ENCODE results near the gene S100A5.

S100A5 gene

GRCh38 chr1:153531638-153532037, 9.1 kb downstream of the S100A5 start:
- H3K23ac ChIP-seq (ENCODE audit: low read length): no peak overlapping the region
- no peak overlapping the region for H3K18ac ChIP-seq (ENCODE audit: low read length)
- no CpG with 5 or more reads among the region's 3 CpGs for WGBS (ENCODE audit: extremely low coverage, insufficient coverage, insufficient read length)
- no peak overlapping the region for H4K12ac ChIP-seq (ENCODE audit: low read depth, low read length)
- no peaks in the 10 kb centered on the region for H3K36me3 ChIP-seq (ENCODE audit: control insufficient read depth in 1 of 2, insufficient read depth in 2 of 2, low read length in 2 of 2)
- no peaks in the 10 kb centered on the region for H3K79me2 ChIP-seq (ENCODE audit: control insufficient read depth, insufficient read depth, low read length, poor library complexity)
- H3K4me1 ChIP-seq (ENCODE audit: control insufficient read depth in 1 of 2, insufficient read depth in 2 of 2, low read length in 2 of 2): peaks cover 30 to 38% of the 10 kb centered on the region in 2 experiments
- H4K91ac ChIP-seq (ENCODE audit: low read depth, low read length): no peak overlapping the region
- no peaks in the 10 kb centered on the region for H3K27me3 ChIP-seq (ENCODE audit: insufficient read depth, low read length)
- no peak overlapping the region for H3K27ac ChIP-seq (ENCODE audit: low read depth, low read length)
- H3K4ac ChIP-seq (ENCODE audit: low read depth, low read length): no peak overlapping the region
- peak overlapping the region; percentile 41 for H2BK12ac ChIP-seq (ENCODE audit: low read length)
- peak overlapping the region; percentile 46 for H2BK120ac ChIP-seq (ENCODE audit: insufficient read depth, low read length, poor library complexity)
- DNase-seq: no peak
- H2AK5ac ChIP-seq (ENCODE audit: low read length): no peak overlapping the region
- no peak overlapping the region for H3K9ac ChIP-seq (ENCODE audit: low read length)
- no peak overlapping the region for H3K4me3 ChIP-seq (ENCODE audit: low read depth, low read length)
- H4K8ac ChIP-seq (ENCODE audit: low read depth, low read length): no peak overlapping the region
- H3K14ac ChIP-seq (ENCODE audit: low read length): peak overlapping the region; percentile 24
- no peaks in the 10 kb centered on the region for H3K9me3 ChIP-seq (ENCODE audit: insufficient read depth, low read depth, low read length)
- H3K79me1 ChIP-seq (ENCODE audit: low read length): peaks cover 30% of the 10 kb centered on the region
- no peak overlapping the region for H2AFZ ChIP-seq (ENCODE audit: insufficient read depth, low read length, poor library complexity)
- H2BK5ac ChIP-seq (ENCODE audit: low read depth, low read length, poor library complexity): no peak overlapping the region
- no peak overlapping the region for H3K4me2 ChIP-seq (ENCODE audit: low read length)

- WGBS (ENCODE audit: extremely low coverage, insufficient coverage, insufficient read length): no CpG with 5 or more reads among the region's 5 CpGs
- no peak overlapping the region for H4K12ac ChIP-seq (ENCODE audit: low read depth, low read length)
- peaks cover 20 to 21% of the 10 kb centered on the region in 2 experiments for H3K4me1 ChIP-seq (ENCODE audit: control insufficient read depth in 1 of 2, insufficient read depth in 2 of 2, low read length in 2 of 2)
- no peaks in the 10 kb centered on the region for H3K9me3 ChIP-seq (ENCODE audit: insufficient read depth, low read depth, low read length)
- no peak overlapping the region for H2AK5ac ChIP-seq (ENCODE audit: low read length)
- H2AFZ ChIP-seq (ENCODE audit: insufficient read depth, low read length, poor library complexity): no peak overlapping the region
- no peaks in the 10 kb centered on the region for H3K36me3 ChIP-seq (ENCODE audit: control insufficient read depth in 1 of 2, insufficient read depth in 2 of 2, low read length in 2 of 2)
- H3K14ac ChIP-seq (ENCODE audit: low read length): no peak overlapping the region
- H3K23ac ChIP-seq (ENCODE audit: low read length): no peak overlapping the region
- H3K27ac ChIP-seq (ENCODE audit: low read depth, low read length): no peak overlapping the region
- no peak overlapping the region for H3K4me3 ChIP-seq (ENCODE audit: low read depth, low read length)
- DNase-seq: no peak
- H3K27me3 ChIP-seq (ENCODE audit: insufficient read depth, low read length): no peaks in the 10 kb centered on the region
- peak overlapping the region; percentile 16 for H4K91ac ChIP-seq (ENCODE audit: low read depth, low read length)
- no peak overlapping the region for H3K18ac ChIP-seq (ENCODE audit: low read length)
- H2BK5ac ChIP-seq (ENCODE audit: low read depth, low read length, poor library complexity): no peak overlapping the region
- H3K79me1 ChIP-seq (ENCODE audit: low read length): peaks cover 8% of the 10 kb centered on the region
- no peak overlapping the region for H4K8ac ChIP-seq (ENCODE audit: low read depth, low read length)
- H2BK12ac ChIP-seq (ENCODE audit: low read length): no peak overlapping the region
- H2BK120ac ChIP-seq (ENCODE audit: insufficient read depth, low read length, poor library complexity): no peak overlapping the region
- H3K9ac ChIP-seq (ENCODE audit: low read length): no peak overlapping the region
- H3K4me2 ChIP-seq (ENCODE audit: low read length): no peak overlapping the region
- H3K4ac ChIP-seq (ENCODE audit: low read depth, low read length): no peak overlapping the region
- no peaks in the 10 kb centered on the region for H3K79me2 ChIP-seq (ENCODE audit: control insufficient read depth, insufficient read depth, low read length, poor library complexity)
Measured at GRCh38 chr1:153527683-153528040, 13.1 kb downstream of the S100A5 start.

DNA sequence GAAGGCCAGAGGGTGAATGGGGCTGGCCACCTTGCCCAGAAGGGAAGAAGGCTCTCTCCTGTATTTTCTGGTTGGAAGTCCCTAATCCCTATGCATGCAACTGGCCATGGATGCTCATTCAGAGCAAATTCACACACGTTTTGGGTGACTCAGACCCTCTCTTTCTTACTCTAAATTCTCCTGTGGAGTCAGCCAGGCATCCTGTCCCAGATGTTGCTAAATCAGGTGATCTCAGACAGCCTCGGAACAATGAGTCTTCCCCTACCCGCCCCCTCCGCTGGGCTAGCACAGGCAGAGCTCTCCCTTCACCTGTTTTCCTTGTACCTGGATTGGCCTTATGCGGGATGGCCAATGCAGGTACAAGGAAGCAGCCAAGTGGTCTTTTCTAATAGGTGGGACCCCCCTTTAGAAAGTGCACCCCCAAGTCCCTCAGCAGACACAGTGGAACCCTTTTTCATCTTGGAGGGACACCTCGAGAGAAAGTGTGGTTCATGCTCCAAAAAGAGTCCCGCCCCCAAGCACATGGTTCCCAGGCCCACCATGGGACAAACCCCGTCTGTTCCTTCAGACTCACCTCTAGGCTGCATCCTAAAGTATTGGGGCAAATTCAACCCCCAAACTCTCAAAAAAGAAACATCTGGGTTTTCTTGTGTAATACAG, 13.6 kb downstream of the S100A5 start:
- no peak overlapping the region for H3K18ac ChIP-seq (ENCODE audit: low read length)
- H2AK5ac ChIP-seq (ENCODE audit: low read length): no peak overlapping the region
- no CpG with 5 or more reads among the region's 8 CpGs for WGBS (ENCODE audit: extremely low coverage, insufficient coverage, insufficient read length)
- H3K4me3 ChIP-seq (ENCODE audit: low read depth, low read length): no peak overlapping the region
- no peak overlapping the region for H3K4me2 ChIP-seq (ENCODE audit: low read length)
- H4K12ac ChIP-seq (ENCODE audit: low read depth, low read length): no peak overlapping the region
- H4K91ac ChIP-seq (ENCODE audit: low read depth, low read length): peak overlapping the region; percentile 15
- H4K8ac ChIP-seq (ENCODE audit: low read depth, low read length): no peak overlapping the region
- no peak overlapping the region for H3K9ac ChIP-seq (ENCODE audit: low read length)
- peak overlapping the region; percentile 36 for H2BK120ac ChIP-seq (ENCODE audit: insufficient read depth, low read length, poor library complexity)
- H2AFZ ChIP-seq (ENCODE audit: insufficient read depth, low read length, poor library complexity): no peak overlapping the region
- no peak overlapping the region for H3K4ac ChIP-seq (ENCODE audit: low read depth, low read length)
- H3K27ac ChIP-seq (ENCODE audit: low read depth, low read length): no peak overlapping the region
- peak overlapping the region; percentile 20 for H3K14ac ChIP-seq (ENCODE audit: low read length)
- no peaks in the 10 kb centered on the region for H3K36me3 ChIP-seq (ENCODE audit: control insufficient read depth in 1 of 2, insufficient read depth in 2 of 2, low read length in 2 of 2)
- H2BK5ac ChIP-seq (ENCODE audit: low read depth, low read length, poor library complexity): peak overlapping the region; percentile 24
- H3K27me3 ChIP-seq (ENCODE audit: insufficient read depth, low read length): no peaks in the 10 kb centered on the region
- H3K9me3 ChIP-seq (ENCODE audit: insufficient read depth, low read depth, low read length): no peaks in the 10 kb centered on the region
- peaks cover 7% of the 10 kb centered on the region for H3K79me1 ChIP-seq (ENCODE audit: low read length)
- peak overlapping the region; percentile 42 for H2BK12ac ChIP-seq (ENCODE audit: low read length)
- H3K4me1 ChIP-seq (ENCODE audit: control insufficient read depth in 1 of 2, insufficient read depth in 2 of 2, low read length in 2 of 2): peaks cover 19 to 20% of the 10 kb centered on the region in 2 experiments
- peak overlapping the region; percentile 10 for H3K23ac ChIP-seq (ENCODE audit: low read length)
- peak; percentile 73 to 77 for DNase-seq
- no peaks in the 10 kb centered on the region for H3K79me2 ChIP-seq (ENCODE audit: control insufficient read depth, insufficient read depth, low read length, poor library complexity)

- Histone ChIP-seq H3K4me2 (ENCODE audit: low read length) (no peak overlapping the region), H3K79me1 (ENCODE audit: low read length) (peaks cover 6% of the 10 kb centered on the region), H3K4ac (ENCODE audit: low read depth, low read length) (no peak overlapping the region), H3K14ac (ENCODE audit: low read length) (no peak overlapping the region), H3K4me3 (ENCODE audit: low read depth, low read length) (no peak overlapping the region), H3K9me3 (ENCODE audit: insufficient read depth, low read depth, low read length) (no peaks in the 10 kb centered on the region), H3K27ac (ENCODE audit: low read depth, low read length) (no peak overlapping the region), H3K27me3 (ENCODE audit: insufficient read depth, low read length) (no peaks in the 10 kb centered on the region), H4K91ac (ENCODE audit: low read depth, low read length) (peak overlapping the region; percentile 55), H3K36me3 (ENCODE audit: control insufficient read depth in 1 of 2, insufficient read depth in 2 of 2, low read length in 2 of 2) (no peaks in the 10 kb centered on the region), H3K4me1 (ENCODE audit: control insufficient read depth in 1 of 2, insufficient read depth in 2 of 2, low read length in 2 of 2) (peaks cover 18 to 20% of the 10 kb centered on the region in 2 experiments), H3K79me2 (ENCODE audit: control insufficient read depth, insufficient read depth, low read length, poor library complexity) (no peaks in the 10 kb centered on the region), H2BK5ac (ENCODE audit: low read depth, low read length, poor library complexity) (no peak overlapping the region), H3K9ac (ENCODE audit: low read length) (no peak overlapping the region), H2BK12ac (ENCODE audit: low read length) (no peak overlapping the region), H4K8ac (ENCODE audit: low read depth, low read length) (peak overlapping the region; percentile 2), H3K18ac (ENCODE audit: low read length) (no peak overlapping the region), H2AK5ac (ENCODE audit: low read length) (no peak overlapping the region), H2AFZ (ENCODE audit: insufficient read depth, low read length, poor library complexity) (no peak overlapping the region), H3K23ac (ENCODE audit: low read length) (no peak overlapping the region), H2BK120ac (ENCODE audit: insufficient read depth, low read length, poor library complexity) (no peak overlapping the region), H4K12ac (ENCODE audit: low read depth, low read length) (no peak overlapping the region)
- no CpG with 5 or more reads among the region's 8 CpGs for WGBS (ENCODE audit: extremely low coverage, insufficient coverage, insufficient read length)
- no peak for DNase-seq
Measured at GRCh38 chr1:153526132-153526543, 14.6 kb downstream of the S100A5 start.
